Neural cell (in vitro differentiated cells): ENCODE data around the gene CTDSPL. TPM values are rescaled to one million over a fixed set of nuclear protein-coding genes. Genes with fewer than 3 reads are reported as not detected.

Source experiments
- H2AFZ ChIP-seq: fragments of 200-600, 300-800 bp; sonication (generic), shearing (Covaris generic); 2 replicates; pipeline ENCODE4 v1.6.0; 2014; ENCODE audit warnings: low read depth, mild to moderate bottlenecking, antibody characterized with exemption, low read length, moderate library complexity
- H3F3A ChIP-seq: fragments of 200-600 bp; shearing (Covaris generic); 2 replicates; pipeline ENCODE4 v1.6.1; 2016; ENCODE audit warnings: mild to moderate bottlenecking, moderate library complexity, mixed read lengths, antibody characterized with exemption, low read length; ENCODE audit not compliant: insufficient read depth, poor library complexity, severe bottlenecking
- H3K27ac ChIP-seq: fragments of 200-600, 300-800 bp; sonication (generic), shearing (Covaris generic); 2 replicates; pipeline ENCODE4 v1.5.1; 2014; ENCODE audit warnings: mild to moderate bottlenecking, low read length, moderate library complexity
- H3K27me3 ChIP-seq: fragments of 300-800, 200-600 bp; sonication (generic), shearing (Covaris generic); 2 replicates; pipeline ENCODE4 v1.6.0; 2014; ENCODE audit warnings: mild to moderate bottlenecking, low read depth, low read length, moderate library complexity; ENCODE audit not compliant: insufficient read depth
- H3K36me3 ChIP-seq: fragments of 300-800, 200-600 bp; sonication (generic), shearing (Covaris generic); 2 replicates; pipeline ENCODE4 v1.5.1; 2014; ENCODE audit warnings: mild to moderate bottlenecking, antibody characterized with exemption, low read length, moderate library complexity; ENCODE audit not compliant: insufficient read depth
- H3K4me2 ChIP-seq: fragments of 300-800, 200-600 bp; sonication (generic), shearing (Covaris generic); 2 replicates; pipeline ENCODE4 v1.6.0; 2014; ENCODE audit warnings: mild to moderate bottlenecking, low read length
- H3K4me3 ChIP-seq: fragments of 300-800, 200-600 bp; sonication (generic), shearing (Covaris generic); 2 replicates; pipeline ENCODE4 v1.5.1; 2014; ENCODE audit warnings: mild to moderate bottlenecking, low read length, moderate library complexity
- H3K79me2 ChIP-seq: fragments of 200-600 bp; shearing (Covaris generic); replicated peaks from 2 replicates; pipeline ENCODE4 v1.6.0; 2014; ENCODE audit warnings: mild to moderate bottlenecking, low read length, moderate library complexity; ENCODE audit not compliant: insufficient read depth
- H3K9ac ChIP-seq: fragments of 300-800, 200-600 bp; sonication (generic), shearing (Covaris generic); 2 replicates; pipeline ENCODE4 v1.6.1; 2016; ENCODE audit warnings: mild to moderate bottlenecking, low read length, mixed read lengths
- H3K9me2 ChIP-seq: fragments of 200-600 bp; shearing (Covaris generic); 2 replicates; pipeline ENCODE4 v1.6.1; 2016; ENCODE audit warnings: mild to moderate bottlenecking, low read length, mixed read lengths; ENCODE audit not compliant: insufficient read depth
- H3K9me3 ChIP-seq: fragments of 200-600, 300-800 bp; sonication (generic), shearing (Covaris generic); 2 replicates; pipeline ENCODE4 v1.6.1; 2016; ENCODE audit warnings: mild to moderate bottlenecking, mixed run types, low read length, moderate library complexity, mixed read lengths
- H4K20me1 ChIP-seq: fragments of 200-600 bp; shearing (Covaris generic); 2 replicates; pipeline ENCODE4 v1.6.1; 2016; ENCODE audit warnings: mild to moderate bottlenecking, mixed run types; ENCODE audit not compliant: insufficient read depth
- CTCF ChIP-seq: fragments of 450-650 bp; IDR thresholded peaks from 2 replicates; pipeline ENCODE4 v1.5.1; 2014; ENCODE audit warnings: antibody characterized with exemption, mild to moderate bottlenecking, moderate library complexity; ENCODE audit not compliant: poor library complexity, severe bottlenecking
- EZH2 ChIP-seq: fragments of 200-600, 300-800 bp; shearing (Covaris generic), sonication (generic); IDR thresholded peaks from 2 replicates; pipeline ENCODE4 v1.6.1; 2014; ENCODE audit warnings: antibody characterized with exemption, low read length, borderline replicate concordance, mild to moderate bottlenecking; ENCODE audit not compliant: insufficient read depth, poor library complexity, severe bottlenecking
- MXI1 ChIP-seq: fragments of 450-650 bp; conservative IDR thresholded peaks from 2 replicates; pipeline ENCODE4 v1.6.1; 2014; ENCODE audit warnings: antibody characterized with exemption, mild to moderate bottlenecking; ENCODE audit not compliant: poor library complexity, severe bottlenecking
- POLR2AphosphoS5 ChIP-seq: IDR thresholded peaks from 2 replicates; pipeline ENCODE4 v1.6.1; 2012
- RAD21 ChIP-seq: fragments of 450-650 bp; conservative IDR thresholded peaks from 2 replicates; pipeline ENCODE4 v1.6.1; 2014; ENCODE audit warnings: antibody characterized with exemption, mild to moderate bottlenecking, moderate library complexity
- SMC3 ChIP-seq: fragments of 450-650 bp; conservative IDR thresholded peaks from 2 replicates; pipeline ENCODE4 v1.6.1; 2014; ENCODE audit warnings: antibody characterized with exemption, mild to moderate bottlenecking, moderate library complexity; ENCODE audit not compliant: poor library complexity
- TAF1 ChIP-seq: IDR thresholded peaks from 2 replicates; pipeline ENCODE4 v1.6.1; 2012; ENCODE audit warnings: low read depth
- polyA plus RNA-seq: library from polyadenylated mRNA; depleted of rRNA; stranded (reverse); fragments of >200 nt; gene quantifications from 2 replicates; pipeline ENCODE4 v1.2.3, GENCODE V29; 2014

The CTDSPL gene
- polyA plus RNA-seq, 1 donor from 2014 or later: 17.0 TPM

- Histone ChIP-seq H3K27ac (no peak overlapping the region), H3F3A (no peaks in the 10 kb centered on the region), H3K79me2 (no peaks in the 10 kb centered on the region), H3K9me2 (no peaks in the 10 kb centered on the region), H3K4me2 (no peak overlapping the region), H2AFZ (no peak overlapping the region), H3K27me3 (no peaks in the 10 kb centered on the region), H4K20me1 (no peaks in the 10 kb centered on the region), H3K4me3 (no peak overlapping the region), H3K36me3 (no peaks in the 10 kb centered on the region), H3K9me3 (no peaks in the 10 kb centered on the region), H3K9ac (no peak overlapping the region)
- TF ChIP-seq SMC3 (no peak), EZH2 (no peak), CTCF (no peak), RAD21 (no peak)
Observed at GRCh38 chr3:37993820-37994638, 132.3 kb downstream of the CTDSPL start.

GRCh38 chr3:37994639-37994972 lies 132.9 kb downstream of the CTDSPL start:
- H3F3A ChIP-seq: no peaks in the 10 kb centered on the region
- no peak overlapping the region for H3K4me3 ChIP-seq
- H4K20me1 ChIP-seq: no peaks in the 10 kb centered on the region
- no peaks in the 10 kb centered on the region for H3K9me3 ChIP-seq
- H3K9me2 ChIP-seq: no peaks in the 10 kb centered on the region
- no peak overlapping the region for H3K27ac ChIP-seq
- H3K36me3 ChIP-seq: no peaks in the 10 kb centered on the region
- no peaks in the 10 kb centered on the region for H3K79me2 ChIP-seq
- no peak overlapping the region for H2AFZ ChIP-seq
- H3K27me3 ChIP-seq: peaks cover 3% of the 10 kb centered on the region
- TF ChIP-seq CTCF: no peak
- TF ChIP-seq TAF1: no peak
- no peak for TF ChIP-seq POLR2AphosphoS5
- no peak for TF ChIP-seq MXI1
- no peak for TF ChIP-seq EZH2
- H3K9ac ChIP-seq: no peak overlapping the region
- H3K4me2 ChIP-seq: no peak overlapping the region
